HG03159 (cell line): ENCODE results near the gene ASB13.

Experiments used
- ATAC-seq: cut with Tn5 transposase; IDR thresholded peaks from one replicate; pipeline ENCODE4 v1.9.1; 2021; ENCODE audit warnings: mild to moderate bottlenecking, moderate library complexity; ENCODE audit not compliant: unreplicated experiment

Gene ASB13

GRCh38 chr10:5648494-5649457 lies 17.6 kb downstream of the ASB13 start:
- ATAC-seq = no peak

GRCh38 chr10:5647507-5648240 lies 18.7 kb downstream of the ASB13 start:
- ATAC-seq = no peak

- no peak for ATAC-seq
Observed at GRCh38 chr10:5645944-5646617, 20.3 kb downstream of the ASB13 start.

GRCh38 chr10:5645375-5645774 lies 21.0 kb downstream of the ASB13 start:
- no peak for ATAC-seq

GRCh38 chr10:5644930-5645329 lies 21.5 kb downstream of the ASB13 start:
- no peak for ATAC-seq

GRCh38 chr10:5643346-5644067 lies 22.9 kb downstream of the ASB13 start:
- ATAC-seq = no peak

- ATAC-seq = no peak
Observed at GRCh38 chr10:5641501-5641900, 24.9 kb downstream of the ASB13 start.

- no peak for ATAC-seq
Observed at GRCh38 chr10:5640501-5640900, 25.9 kb downstream of the ASB13 start.

GRCh38 chr10:5640036-5640435 lies 26.4 kb downstream of the ASB13 start:
- no peak for ATAC-seq

- ATAC-seq = no peak
Observed at GRCh38 chr10:5639066-5639465, 27.3 kb downstream of the ASB13 start.

- no peak for ATAC-seq
Observed at GRCh38 chr10:5638494-5638893, 27.9 kb downstream of the ASB13 start.

GRCh38 chr10:5634918-5635317 lies 31.5 kb downstream of the ASB13 start:
- ATAC-seq = no peak

- ATAC-seq = no peak
Observed at GRCh38 chr10:5633166-5633749, 33.1 kb downstream of the ASB13 start.

GRCh38 chr10:5632446-5632845 lies 33.9 kb downstream of the ASB13 start:
- no peak for ATAC-seq

- ATAC-seq = no peak
Observed at GRCh38 chr10:5631936-5632335, 34.5 kb downstream of the ASB13 start.

- no peak for ATAC-seq
Observed at GRCh38 chr10:5630112-5630436, 36.3 kb downstream of the ASB13 start.

- peak; percentile 89 for ATAC-seq
Observed at GRCh38 chr10:5629303-5630111, 36.9 kb downstream of the ASB13 start.

- no peak for ATAC-seq
Observed at GRCh38 chr10:5628451-5629302, 37.7 kb downstream of the ASB13 start.
